COR-L47 (cell line): ENCODE data around the gene PGAP1.

ENCODE experiments used
- DNase-seq: peaks from one replicate; lab custom pipeline; 2025; lab: John Stamatoyannopoulos, UW

PGAP1 gene

DNA sequence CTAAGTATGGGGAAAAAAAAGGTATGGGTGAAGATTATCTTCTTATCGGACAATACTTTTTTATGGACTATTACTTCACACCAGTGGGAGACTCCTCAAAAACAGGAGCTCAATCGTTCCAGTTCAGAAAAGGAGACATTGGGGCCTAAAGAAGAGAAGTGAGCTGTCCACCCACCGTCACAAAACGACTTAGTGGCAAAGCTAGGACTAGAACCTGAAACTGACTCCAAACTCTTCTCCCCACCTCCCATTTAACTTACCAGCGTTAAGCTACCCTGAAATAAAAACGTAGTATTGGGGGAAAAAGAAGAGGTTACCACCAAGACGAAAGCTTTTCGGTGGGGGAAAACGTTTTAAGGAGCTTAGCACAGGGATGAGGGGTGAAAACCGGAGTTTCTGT, 127.5 kb downstream of the PGAP1 start:
- no peak for DNase-seq

GRCh38 chr2:196792865-196793264, 133.6 kb downstream of the PGAP1 start:
- DNase-seq, result no peak

- no peak for DNase-seq
These were observed 142.9 kb downstream of the PGAP1 start for GRCh38 chr2:196783431-196784094.
